Measurements from ENCODE around the gene ANKLE2. TPM values are rescaled to one million over a fixed set of nuclear protein-coding genes. Genes with fewer than 3 reads are reported as not detected.
A peak's percentile ranks its signal among the peaks of the same experiment; 100 is the strongest.

Gene ANKLE2
- total RNA-seq, 3 donors from 2014 or later: 48.3 to 60.7 (median 52.5) TPM

DNA sequence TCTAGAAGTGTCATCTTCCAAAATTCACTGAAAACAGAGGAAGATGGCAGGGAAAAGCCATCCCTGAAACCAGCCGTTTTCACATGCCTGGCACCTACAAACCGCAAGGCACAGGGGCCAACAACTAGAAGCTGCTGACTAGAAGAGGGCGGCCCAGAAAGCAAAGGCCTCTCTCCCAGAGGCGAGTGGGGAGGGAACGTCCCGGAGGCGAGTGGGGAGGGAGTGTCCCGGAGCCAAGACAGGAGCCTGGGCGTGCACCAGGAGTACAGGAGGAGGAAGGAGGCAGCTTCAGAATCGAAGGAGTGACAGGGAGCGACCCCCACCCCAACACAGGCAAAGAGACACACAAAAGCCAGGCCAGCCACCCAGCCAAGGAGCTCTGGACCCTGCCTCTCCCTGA is 21.0 kb downstream of the ANKLE2 start:
- no peak overlapping the region for H3K4me3 ChIP-seq
- ATAC-seq: no peak
- DNase-seq: no peak
- no peak for TF ChIP-seq CTCF (IDR thresholded peaks at IDR 0.05)
- H3K36me3 ChIP-seq (ENCODE audit: low read depth): peaks cover 14% of the 10 kb centered on the region
- intact Hi-C loops (cut with DNase I, micrococcal nuclease): no loop called here
- no peaks in the 10 kb centered on the region for H3K4me1 ChIP-seq (ENCODE audit: low read depth)
- H3K9me3 ChIP-seq: no peaks in the 10 kb centered on the region

- no peaks in the 10 kb centered on the region for H3K4me1 ChIP-seq (ENCODE audit: low read depth)
- no peak for TF ChIP-seq CTCF (IDR thresholded peaks at IDR 0.05)
- no peak overlapping the region for H3K4me3 ChIP-seq
- intact Hi-C loops (cut with DNase I, micrococcal nuclease): no loop called here
- peaks cover 17% of the 10 kb centered on the region for H3K36me3 ChIP-seq (ENCODE audit: low read depth)
- no peaks in the 10 kb centered on the region for H3K9me3 ChIP-seq
- DNase-seq (no peak), ATAC-seq (no peak)
These were observed 21.4 kb downstream of the ANKLE2 start for GRCh38 chr12:132740313-132740646.

DNA sequence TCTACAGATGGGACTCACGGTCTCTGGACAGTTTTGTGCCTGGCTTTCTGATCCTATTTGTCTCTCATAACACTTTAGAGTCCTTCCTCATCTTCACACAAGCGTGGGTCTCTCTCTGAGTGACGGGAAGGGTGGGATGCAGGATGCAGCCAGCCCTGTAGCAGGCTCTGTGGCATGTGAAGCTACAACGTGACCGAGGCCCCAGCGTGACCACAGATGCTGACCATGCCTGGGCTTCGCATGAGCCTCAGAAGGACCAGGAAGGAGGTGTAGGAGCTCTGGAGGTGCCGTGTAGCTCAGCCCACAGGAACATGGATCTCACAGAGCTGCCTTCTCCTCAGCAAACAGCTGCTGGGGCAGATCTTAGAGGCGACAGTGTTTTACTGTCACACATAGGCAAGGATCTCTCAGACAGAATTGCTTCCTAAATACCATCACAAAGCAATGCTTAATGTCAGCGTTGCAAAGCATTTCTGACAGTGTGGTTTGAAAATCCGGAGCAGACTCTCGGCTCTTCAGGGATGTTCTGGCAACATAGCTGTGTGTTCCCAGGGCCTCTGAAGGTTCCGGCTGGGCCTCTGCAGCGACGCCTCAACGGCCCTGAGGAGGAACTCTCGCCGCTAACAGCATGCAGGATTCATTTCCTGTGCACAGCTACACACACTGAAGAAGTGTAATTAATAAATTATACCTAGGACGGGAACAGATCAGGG is 21.9 kb downstream of the ANKLE2 start:
- H3K9me3 ChIP-seq: no peaks in the 10 kb centered on the region
- intact Hi-C loops (cut with DNase I, micrococcal nuclease): no loop called here
- H3K4me1 ChIP-seq (ENCODE audit: low read depth): no peaks in the 10 kb centered on the region
- H3K4me3 ChIP-seq: no peak overlapping the region
- no peak for ATAC-seq
- DNase-seq: peak in 1 of 3 donors; percentile 24
- no peak for TF ChIP-seq CTCF (IDR thresholded peaks at IDR 0.05)
- peaks cover 22% of the 10 kb centered on the region for H3K36me3 ChIP-seq (ENCODE audit: low read depth)

DNA sequence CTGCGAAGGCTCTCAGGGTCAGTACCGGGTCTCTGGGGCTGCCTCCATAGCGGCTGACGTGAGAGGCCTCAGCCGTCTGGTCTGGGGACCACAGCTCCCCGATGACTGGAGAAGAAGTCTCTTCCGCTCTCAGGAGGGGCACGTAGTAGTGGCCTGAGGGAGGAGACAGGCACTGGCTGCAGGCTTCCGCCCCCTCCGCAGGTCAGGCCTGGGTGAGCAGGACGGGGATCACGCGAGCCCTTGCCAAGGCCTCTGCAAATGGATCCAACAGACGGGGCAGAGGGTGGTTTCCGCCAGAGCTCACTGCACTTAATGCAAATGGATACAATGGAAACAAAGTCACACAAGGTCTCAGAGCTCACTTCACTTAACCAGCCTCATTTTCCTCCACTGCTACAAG is 24.7 kb downstream of the ANKLE2 start:
- peak in 1 of 3 donors; percentile 27 for DNase-seq
- no peak for TF ChIP-seq CTCF (IDR thresholded peaks at IDR 0.05)
- peaks cover 26% of the 10 kb centered on the region for H3K36me3 ChIP-seq (ENCODE audit: low read depth)
- H3K4me1 ChIP-seq (ENCODE audit: low read depth): no peaks in the 10 kb centered on the region
- intact Hi-C loops (cut with DNase I, micrococcal nuclease): no loop called here
- ATAC-seq: no peak
- H3K9me3 ChIP-seq: no peaks in the 10 kb centered on the region
- no peak overlapping the region for H3K4me3 ChIP-seq

DNA sequence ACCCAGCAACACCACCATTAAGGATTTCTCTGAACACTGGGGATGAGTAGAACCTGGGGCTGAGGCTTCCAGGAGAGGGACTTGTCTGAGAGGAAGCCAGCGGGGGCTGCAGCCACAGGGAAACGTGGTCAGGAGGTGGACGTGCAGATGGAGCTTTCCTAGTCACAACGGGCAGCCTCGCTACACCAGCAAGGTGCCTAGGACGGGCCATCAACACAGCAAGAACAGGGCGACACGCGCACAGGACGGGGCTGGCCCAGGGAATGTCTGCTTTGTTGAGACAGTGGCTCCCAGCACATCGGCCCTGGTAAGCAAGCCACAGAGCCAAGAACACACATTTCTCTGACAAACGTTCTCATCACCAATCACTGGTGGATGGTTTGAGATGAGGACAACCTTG is 25.3 kb downstream of the ANKLE2 start:
- Histone ChIP-seq H3K9me3 (no peaks in the 10 kb centered on the region), H3K4me3 (no peak overlapping the region), H3K36me3 (ENCODE audit: low read depth) (peaks cover 22% of the 10 kb centered on the region), H3K4me1 (ENCODE audit: low read depth) (no peaks in the 10 kb centered on the region)
- ATAC-seq: no peak
- TF ChIP-seq CTCF (IDR thresholded peaks at IDR 0.05): no peak
- intact Hi-C loops (cut with DNase I, micrococcal nuclease): no loop called here
- peak in 1 of 3 donors; percentile 34 for DNase-seq

DNA sequence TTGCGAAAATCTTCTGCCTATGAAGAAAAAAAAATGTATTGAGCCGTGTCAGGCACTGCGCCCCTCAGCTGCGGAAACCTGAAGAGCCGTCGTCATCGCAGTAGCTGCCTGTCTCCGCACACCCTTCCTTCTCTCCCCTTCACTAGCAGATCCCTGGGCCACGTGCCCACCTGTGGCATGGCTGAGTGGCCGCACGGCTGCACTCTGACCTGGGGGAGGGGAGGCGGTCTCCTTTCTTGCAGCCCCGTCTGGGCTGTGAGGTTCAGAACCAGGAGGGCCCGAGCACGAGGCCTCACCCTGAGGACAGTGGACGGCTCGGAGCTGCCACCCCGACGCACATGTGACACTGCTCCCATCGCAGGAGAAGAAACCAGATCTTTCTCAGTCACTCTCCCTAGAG is 26.1 kb downstream of the ANKLE2 start:
- peak in 1 of 3 donors; percentile 42 for DNase-seq
- no peak for TF ChIP-seq CTCF (IDR thresholded peaks at IDR 0.05)
- no peaks in the 10 kb centered on the region for H3K4me1 ChIP-seq (ENCODE audit: low read depth)
- H3K4me3 ChIP-seq: no peak overlapping the region
- peaks cover 19% of the 10 kb centered on the region for H3K36me3 ChIP-seq (ENCODE audit: low read depth)
- intact Hi-C loops (cut with DNase I, micrococcal nuclease): no loop called here
- H3K9me3 ChIP-seq: no peaks in the 10 kb centered on the region
- ATAC-seq: no peak

Data from mucosa of descending colon (tissue), 3 donors.